Loucy (cell line): ENCODE data around the gene DTL.

Source experiments
- H2AFZ ChIP-seq: fragments of 200-600 bp; sonication (generic); 2 replicates; pipeline ENCODE4 v1.6.0; 2016; ENCODE audit warnings: antibody characterized with exemption, mild to moderate bottlenecking, low read length, moderate library complexity
- H3F3A ChIP-seq: fragments of 200-600 bp; 2 replicates; pipeline ENCODE4 v1.6.0; 2016; ENCODE audit warnings: antibody characterized with exemption, low read depth, mild to moderate bottlenecking
- H3K27me3 ChIP-seq: fragments of 200-600 bp; sonication (generic); 2 replicates; pipeline ENCODE4 v1.6.1; 2014; ENCODE audit warnings: low read length, mild to moderate bottlenecking; ENCODE audit not compliant: insufficient read depth, poor library complexity, severe bottlenecking
- H3K36me3 ChIP-seq: fragments of 200-600 bp; sonication (generic); 2 replicates; pipeline ENCODE4 v1.6.1; 2016; ENCODE audit warnings: low read length; ENCODE audit not compliant: insufficient read depth
- H3K4me1 ChIP-seq: fragments of 200-600 bp; sonication (generic); 2 replicates; pipeline ENCODE4 v1.5.1; 2014; ENCODE audit warnings: low read length, mild to moderate bottlenecking; ENCODE audit not compliant: insufficient read depth, poor library complexity, severe bottlenecking
- H3K4me2 ChIP-seq: fragments of 200-600 bp; sonication (generic); 2 replicates; pipeline ENCODE4 v1.6.0; 2014; ENCODE audit warnings: antibody characterized with exemption, low read length, low read depth, mild to moderate bottlenecking; ENCODE audit not compliant: poor library complexity, severe bottlenecking
- H3K4me3 ChIP-seq: fragments of 200-600 bp; sonication (generic); 2 replicates; pipeline ENCODE4 v1.5.1; 2014; ENCODE audit warnings: low read length, mild to moderate bottlenecking, mixed read lengths; ENCODE audit not compliant: poor library complexity, severe bottlenecking
- H3K79me2 ChIP-seq: fragments of 200-600 bp; sonication (generic); 2 replicates; pipeline ENCODE4 v1.6.1; 2014; ENCODE audit warnings: low read length; ENCODE audit not compliant: insufficient read depth
- H3K9ac ChIP-seq: fragments of 200-600 bp; sonication (generic); 2 replicates; pipeline ENCODE4 v1.6.0; 2014; ENCODE audit warnings: mild to moderate bottlenecking, low read depth, low read length, moderate library complexity; ENCODE audit not compliant: poor library complexity, severe bottlenecking
- H3K9me2 ChIP-seq: fragments of 200-600 bp; sonication (generic); replicated peaks from 2 replicates; pipeline ENCODE4 v1.6.1; 2016; ENCODE audit warnings: low read depth, low read length, mixed read lengths
- H3K9me3 ChIP-seq: fragments of 200-600 bp; sonication (generic); 2 replicates; pipeline ENCODE4 v1.6.1; 2014; ENCODE audit warnings: mild to moderate bottlenecking, antibody characterized with exemption, low read length, low read depth; ENCODE audit not compliant: insufficient read depth
- H4K20me1 ChIP-seq: fragments of 200-600 bp; sonication (generic); 2 replicates; pipeline ENCODE4 v1.6.0; 2014; ENCODE audit warnings: antibody characterized with exemption, low read length, mild to moderate bottlenecking; ENCODE audit not compliant: insufficient read depth, poor library complexity, severe bottlenecking
- CTCF ChIP-seq: fragments of 200-600 bp; sonication (generic); conservative IDR thresholded peaks from 2 replicates; pipeline ENCODE4 v1.5.1; 2014; ENCODE audit warnings: mild to moderate bottlenecking, antibody characterized with exemption, low read length
- EZH2phosphoT487 ChIP-seq: fragments of 200-600 bp; IDR thresholded peaks from 2 replicates; pipeline ENCODE4 v1.6.1; 2018; ENCODE audit warnings: antibody characterized with exemption, mild to moderate bottlenecking, moderate library complexity, borderline replicate concordance

DTL gene

GRCh38 chr1:212152869-212153268, 117.3 kb downstream of the DTL start:
- Histone ChIP-seq H3K4me1 (no peaks in the 10 kb centered on the region), H3K9me2 (no peaks in the 10 kb centered on the region), H3K4me2 (no peak overlapping the region), H3K9me3 (no peaks in the 10 kb centered on the region), H3K36me3 (no peaks in the 10 kb centered on the region), H3K27me3 (no peaks in the 10 kb centered on the region), H4K20me1 (no peaks in the 10 kb centered on the region), H3F3A (no peaks in the 10 kb centered on the region), H3K4me3 (no peak overlapping the region), H3K79me2 (no peaks in the 10 kb centered on the region), H2AFZ (no peak overlapping the region), H3K9ac (no peak overlapping the region)
- TF ChIP-seq CTCF, result no peak
- TF ChIP-seq EZH2phosphoT487, result no peak

GRCh38 chr1:212153635-212154034, 118.1 kb downstream of the DTL start:
- H4K20me1 ChIP-seq, result no peaks in the 10 kb centered on the region
- no peaks in the 10 kb centered on the region for H3K36me3 ChIP-seq
- H3K9me3 ChIP-seq, result no peaks in the 10 kb centered on the region
- H3K4me1 ChIP-seq, result peaks cover under 1% of the 10 kb centered on the region
- TF ChIP-seq EZH2phosphoT487 (no peak), CTCF (no peak)
- H3K9ac ChIP-seq, result no peak overlapping the region
- H3K9me2 ChIP-seq, result no peaks in the 10 kb centered on the region
- no peaks in the 10 kb centered on the region for H3K79me2 ChIP-seq
- no peak overlapping the region for H3K4me3 ChIP-seq
- no peak overlapping the region for H3K4me2 ChIP-seq
- H2AFZ ChIP-seq, result no peak overlapping the region
- H3F3A ChIP-seq, result no peaks in the 10 kb centered on the region
- no peaks in the 10 kb centered on the region for H3K27me3 ChIP-seq
